Measurements from ENCODE around the gene EPHA10.

GRCh38 chr1:37741662-37742061 lies 23.3 kb downstream of the EPHA10 start:
- no peak for TF ChIP-seq POLR2AphosphoS5 (IDR thresholded peaks at IDR 0.05; ENCODE audit: borderline replicate concordance, low read depth, low read length)
- no peak for TF ChIP-seq EZH2 (IDR thresholded peaks at IDR 0.05)
